GM19023 (cell line): ENCODE measurements around the gene TFIP11.

Source experiments
- ATAC-seq: cut with Tn5 transposase; IDR thresholded peaks from one replicate; pipeline ENCODE4 v1.9.1; 2021; ENCODE audit warnings: mild to moderate bottlenecking, moderate library complexity; ENCODE audit not compliant: unreplicated experiment

Gene TFIP11

GRCh38 chr22:26479792-26480610 is 32.3 kb downstream of the TFIP11 start:
- ATAC-seq = no peak

DNA sequence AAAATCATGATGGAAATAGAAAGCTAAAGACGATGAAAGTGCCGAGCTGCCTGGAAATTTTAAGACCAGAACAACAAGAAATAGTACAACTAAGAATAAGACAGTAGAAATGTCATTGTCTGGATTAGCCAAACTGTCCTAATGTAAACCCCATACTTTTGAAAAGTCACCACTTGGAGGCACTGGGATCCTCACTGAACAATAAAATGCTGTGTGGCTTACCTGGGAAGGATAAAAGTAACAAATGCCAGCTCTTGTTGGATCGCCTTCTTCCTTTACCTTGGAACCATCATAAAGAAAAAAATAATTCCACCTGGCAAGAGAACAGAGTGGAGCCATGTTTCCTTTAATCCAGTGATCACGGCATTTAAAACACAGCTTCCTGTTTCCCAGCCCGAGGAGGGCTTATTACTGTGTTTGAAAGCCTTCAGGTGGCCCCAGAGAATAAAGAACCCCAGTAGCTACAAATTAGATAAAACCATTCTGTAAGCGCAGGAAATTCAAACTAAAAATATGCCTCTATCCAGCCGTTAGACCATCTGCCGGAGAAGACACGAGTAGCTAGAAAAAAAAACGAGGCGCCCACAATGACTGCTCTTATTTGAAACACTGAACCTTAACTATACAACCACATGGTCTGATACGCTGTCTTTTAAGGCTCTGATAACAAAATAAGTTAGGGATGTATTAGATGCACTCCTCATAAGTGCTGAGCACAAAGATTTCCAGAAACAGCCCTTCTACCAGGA is 33.1 kb downstream of the TFIP11 start:
- ATAC-seq = no peak

GRCh38 chr22:26477341-26477731 is 34.9 kb downstream of the TFIP11 start:
- no peak for ATAC-seq

DNA sequence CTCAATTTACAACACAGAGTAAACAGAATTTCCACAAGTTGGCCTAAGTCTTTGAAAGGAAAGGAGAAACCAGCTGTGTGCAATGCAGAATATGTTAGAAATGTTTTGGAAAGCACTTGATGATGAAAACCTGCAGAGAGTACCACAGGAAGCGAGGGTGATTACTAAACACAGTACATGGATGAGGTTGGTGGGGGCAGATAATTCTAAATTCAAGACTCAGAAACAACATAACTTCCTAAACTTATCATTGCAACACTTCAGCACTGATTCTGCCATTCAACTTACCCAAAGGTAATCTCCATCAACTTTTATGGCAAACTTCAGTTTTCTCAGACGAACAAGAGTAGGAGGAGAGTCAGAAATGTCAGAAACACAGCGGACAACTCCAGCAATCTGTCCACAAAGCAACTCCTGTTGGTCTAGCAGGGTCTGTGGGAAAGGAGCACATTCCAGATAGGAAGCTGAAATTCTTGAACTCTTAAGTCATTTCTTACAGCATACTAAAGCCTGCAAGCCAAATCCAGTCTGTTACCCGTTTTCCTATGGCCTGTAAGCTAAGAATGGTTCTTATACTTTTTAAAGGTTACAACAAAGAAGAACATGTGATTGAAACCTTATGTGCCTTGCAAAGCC is 35.5 kb downstream of the TFIP11 start:
- no peak for ATAC-seq

DNA sequence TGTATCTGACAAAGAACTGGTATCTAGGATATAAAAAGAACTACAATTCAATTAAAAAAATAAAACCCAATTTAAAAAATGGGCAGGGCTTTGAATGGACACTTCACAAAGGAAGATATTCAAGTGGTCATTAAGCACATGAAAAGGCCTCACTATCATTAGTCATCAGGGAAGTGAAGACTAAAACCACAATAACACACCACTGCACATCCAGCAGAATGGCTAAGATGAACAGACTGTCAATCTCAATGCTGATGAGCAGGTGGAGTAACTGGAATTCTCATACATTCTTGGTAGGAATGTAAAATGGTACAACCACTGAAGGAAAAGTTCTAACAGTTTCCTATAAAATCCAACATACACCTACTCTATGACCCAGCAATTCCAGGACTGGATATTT is 37.6 kb downstream of the TFIP11 start:
- ATAC-seq = no peak

DNA sequence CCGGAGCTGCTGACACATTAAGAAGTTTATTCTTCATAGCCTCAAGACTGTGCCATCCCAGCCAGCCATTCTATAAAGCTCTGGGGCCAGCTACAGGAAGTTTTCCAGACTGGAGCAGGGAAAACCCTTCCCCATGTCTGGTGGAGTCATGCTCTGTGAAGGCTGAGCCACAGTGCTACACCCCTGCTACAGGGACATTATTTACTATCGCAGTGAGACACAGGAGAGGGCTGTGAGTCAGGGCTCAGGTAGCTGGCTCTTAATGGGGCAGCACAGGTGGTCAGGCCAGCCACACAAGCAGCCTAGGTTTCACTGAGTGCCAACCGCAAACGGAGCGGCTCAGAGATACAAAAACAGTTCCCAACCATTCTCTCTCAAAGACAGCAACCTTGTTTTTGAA is 40.8 kb downstream of the TFIP11 start:
- no peak for ATAC-seq

GRCh38 chr22:26470807-26471206 is 41.5 kb downstream of the TFIP11 start:
- ATAC-seq = no peak

DNA sequence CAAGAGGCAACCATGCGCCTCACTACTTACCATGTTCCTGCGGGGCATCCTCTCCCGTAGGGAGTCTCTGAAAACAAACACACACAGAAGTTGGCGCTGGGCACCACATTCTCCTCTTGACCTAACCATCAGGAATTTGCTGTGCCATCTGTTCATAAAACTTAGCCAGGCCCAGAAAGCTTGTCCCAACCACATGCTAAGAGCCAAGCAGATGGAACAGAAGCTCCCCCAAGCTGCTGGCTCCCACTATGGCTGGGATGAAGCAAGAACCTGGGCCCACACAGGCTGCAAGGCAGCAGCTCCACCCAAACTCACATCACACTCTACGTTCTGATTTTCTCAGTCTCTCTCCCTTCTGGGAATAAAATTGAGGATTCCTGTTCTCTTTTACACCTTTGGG is 46.1 kb downstream of the TFIP11 start:
- no peak for ATAC-seq

DNA sequence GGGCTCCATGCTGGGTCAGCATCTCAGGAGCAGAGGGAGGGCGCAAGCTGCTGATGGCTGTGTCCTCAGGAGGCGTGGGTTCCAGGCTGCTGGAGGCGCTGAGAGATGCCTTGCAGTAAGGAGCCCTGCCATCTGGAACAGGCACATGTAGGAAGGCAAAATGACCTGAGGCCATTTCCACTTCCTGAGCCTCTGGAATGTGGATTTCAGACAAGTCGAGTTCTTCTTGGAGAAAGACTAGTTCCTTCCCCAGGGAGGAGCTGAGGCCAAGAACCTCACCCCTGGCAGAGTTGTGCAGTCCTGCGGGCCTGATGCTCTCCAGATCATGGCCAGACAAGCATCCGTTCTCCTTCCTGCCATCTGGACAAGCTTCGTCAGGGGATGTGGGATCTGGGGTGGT is 48.0 kb downstream of the TFIP11 start:
- no peak for ATAC-seq

- no peak for ATAC-seq
Observed at GRCh38 chr22:26463688-26464087, 48.6 kb downstream of the TFIP11 start.

GRCh38 chr22:26463101-26463661 is 49.1 kb downstream of the TFIP11 start:
- no peak for ATAC-seq

DNA sequence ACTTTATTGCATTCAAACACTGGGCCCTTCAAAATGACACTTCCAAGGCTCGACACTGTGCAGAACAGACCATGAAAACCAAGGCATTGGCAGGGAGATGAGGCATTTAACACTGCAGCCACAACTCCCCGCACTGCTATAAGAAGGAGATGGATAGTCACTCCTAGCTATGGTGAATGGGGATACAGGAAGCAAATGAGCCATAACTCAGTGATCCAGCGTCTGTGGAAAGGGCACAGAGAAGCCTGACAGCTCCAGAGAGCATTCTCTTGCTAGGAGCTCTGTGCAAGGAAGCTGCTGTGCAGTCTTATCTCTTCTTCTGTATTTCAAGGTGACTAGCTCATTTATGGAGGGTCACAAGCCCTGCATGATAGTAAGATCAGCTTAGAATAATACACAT is 49.6 kb downstream of the TFIP11 start:
- no peak for ATAC-seq

- no peak for ATAC-seq
Observed at GRCh38 chr22:26462051-26462450, 50.2 kb downstream of the TFIP11 start.

GRCh38 chr22:26461188-26461810 is 51.0 kb downstream of the TFIP11 start:
- no peak for ATAC-seq

DNA sequence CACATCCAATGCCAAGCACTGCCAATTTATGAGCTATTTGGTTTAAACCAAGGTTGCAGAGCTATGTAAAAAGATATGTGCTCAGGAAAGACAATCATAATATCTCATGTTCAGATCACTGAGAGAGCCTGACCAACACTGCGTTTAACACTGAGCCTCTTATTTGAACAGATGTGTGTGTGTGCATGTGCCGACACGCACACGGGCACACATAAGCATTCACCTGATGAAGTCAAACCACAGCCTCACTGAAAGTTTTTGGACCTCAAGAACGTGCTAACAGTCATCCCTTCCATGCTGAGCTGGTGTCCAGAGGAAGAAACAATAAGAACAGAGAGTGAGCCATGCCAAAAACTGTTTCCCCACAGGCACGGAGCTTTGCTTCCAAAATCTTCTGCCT is 52.1 kb downstream of the TFIP11 start:
- no peak for ATAC-seq

DNA sequence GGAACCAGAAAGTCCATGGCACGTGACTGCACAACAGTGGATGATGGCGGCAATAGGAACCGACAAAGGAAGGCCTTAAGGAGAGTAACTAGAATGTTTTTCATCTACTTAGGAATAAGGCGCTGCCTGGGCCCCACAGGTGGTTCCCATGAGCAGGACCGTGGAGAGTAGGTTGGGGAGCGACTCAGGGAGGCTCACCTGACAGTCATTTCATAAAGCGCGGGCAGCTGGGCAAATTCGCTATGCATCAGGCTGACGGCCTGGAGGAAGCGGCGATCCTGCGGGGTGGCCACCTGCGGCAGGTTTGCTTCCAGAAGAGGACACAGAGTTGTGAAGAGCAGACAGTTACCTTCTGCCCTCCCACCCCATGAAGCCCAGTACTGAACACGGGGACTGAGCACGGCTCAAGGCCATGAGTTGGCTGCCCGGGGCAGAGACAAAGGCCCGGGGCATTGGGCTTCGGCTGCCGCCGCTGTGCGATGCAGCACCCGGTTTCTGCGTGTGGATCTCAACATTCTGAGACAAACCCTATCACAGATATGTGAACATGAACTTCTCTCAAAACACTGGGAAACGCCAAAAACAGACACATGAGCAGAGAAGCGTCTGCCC is 54.5 kb downstream of the TFIP11 start:
- no peak for ATAC-seq

GRCh38 chr22:26453812-26454500 is 58.3 kb downstream of the TFIP11 start:
- no peak for ATAC-seq

- no peak for ATAC-seq
Observed at GRCh38 chr22:26453216-26453615, 59.1 kb downstream of the TFIP11 start.

DNA sequence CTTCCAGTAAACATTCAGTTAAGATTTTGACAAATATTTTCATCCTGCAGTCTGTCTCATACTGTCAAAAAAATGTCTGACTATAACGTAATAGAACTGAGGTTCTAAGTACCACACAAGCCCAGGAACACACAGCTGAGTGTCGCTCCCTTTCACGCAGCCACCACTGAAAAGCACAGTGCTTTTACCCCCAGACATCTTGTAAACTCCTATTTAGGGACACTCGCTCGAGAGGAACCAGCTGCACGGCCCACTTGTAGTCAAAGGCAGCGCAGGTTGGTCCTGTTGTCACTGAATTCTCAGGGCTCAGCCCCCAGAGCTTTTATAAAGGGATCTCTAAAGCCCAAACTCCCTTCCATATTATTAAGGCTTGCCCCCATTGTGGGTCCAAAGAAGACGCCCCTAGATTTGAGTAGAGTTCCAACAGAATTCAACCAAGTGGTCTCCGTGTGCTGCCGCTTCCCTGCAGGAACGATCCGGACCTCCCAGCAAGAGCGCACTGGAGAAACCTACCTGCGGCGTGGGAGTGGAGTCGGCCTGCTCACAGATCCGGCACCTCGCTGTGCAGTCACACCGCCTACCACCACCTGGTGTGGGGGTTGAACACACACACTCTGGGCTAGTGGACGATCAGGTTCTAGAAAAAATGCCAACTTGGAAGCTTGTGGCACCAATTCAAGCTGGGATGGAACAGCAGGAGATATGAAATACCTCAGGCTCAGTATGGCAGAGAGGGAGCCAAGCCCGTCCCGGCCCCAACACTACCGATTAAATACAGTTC is 59.8 kb downstream of the TFIP11 start:
- ATAC-seq = no peak
